GM04503 (cell line): ENCODE measurements around the gene POC1B.
A peak's percentile ranks its signal among the peaks of the same experiment; 100 is the strongest.

Experiments used
- DNase-seq: peaks from one replicate; pipeline ENCODE4 v3.0.0-alpha.2; 2012; ENCODE audit warnings: low read depth

POC1B gene

GRCh38 chr12:89525824-89526770, at the start of gene POC1B:
Gene POC1B, minus strand, starts transcription at chr12:89526047. Its CDS starts 152 bp downstream, at chr12:89525895.
- peak; percentile 56 for DNase-seq

GRCh38 chr12:89575374-89575773, 49.5 kb upstream of the POC1B start:
- no peak for DNase-seq

GRCh38 chr12:89574736-89575208, 48.9 kb upstream of the POC1B start:
- peak; percentile 31 for DNase-seq

- DNase-seq = peak; percentile 40
Observed at GRCh38 chr12:89573051-89573810, 47.4 kb upstream of the POC1B start.

- peak; percentile 84 for DNase-seq
Observed at GRCh38 chr12:89571491-89572195, 45.8 kb upstream of the POC1B start.

GRCh38 chr12:89568484-89568883, 42.6 kb upstream of the POC1B start:
- DNase-seq = no peak

GRCh38 chr12:89567691-89568239, 41.9 kb upstream of the POC1B start:
- DNase-seq = no peak

- no peak for DNase-seq
Observed at GRCh38 chr12:89566615-89567014, 40.8 kb upstream of the POC1B start.

GRCh38 chr12:89565002-89565401, 39.2 kb upstream of the POC1B start:
- no peak for DNase-seq

GRCh38 chr12:89559753-89560152, 33.9 kb upstream of the POC1B start:
- DNase-seq = no peak

- DNase-seq = no peak
Observed at GRCh38 chr12:89556976-89557375, 31.1 kb upstream of the POC1B start.

GRCh38 chr12:89552376-89552775, 26.5 kb upstream of the POC1B start:
- DNase-seq = no peak

- no peak for DNase-seq
Observed at GRCh38 chr12:89551747-89552146, 25.9 kb upstream of the POC1B start.

- DNase-seq = no peak
Observed at GRCh38 chr12:89547101-89547500, 21.3 kb upstream of the POC1B start.

- no peak for DNase-seq
Observed at GRCh38 chr12:89546151-89546550, 20.3 kb upstream of the POC1B start.

GRCh38 chr12:89544681-89545184, 18.9 kb upstream of the POC1B start:
- DNase-seq = peak; percentile 42

GRCh38 chr12:89544022-89544421, 18.2 kb upstream of the POC1B start:
- no peak for DNase-seq

- DNase-seq = peak; percentile 39
Observed at GRCh38 chr12:89542912-89543592, 17.2 kb upstream of the POC1B start.

- DNase-seq = no peak
Observed at GRCh38 chr12:89542236-89542635, 16.4 kb upstream of the POC1B start.

- DNase-seq = no peak
Observed at GRCh38 chr12:89540586-89540985, 14.7 kb upstream of the POC1B start.
